Endothelial cell of umbilical vein (primary cell): ENCODE measurements around the gene EIF1B. TPM values are rescaled to one million over a fixed set of nuclear protein-coding genes. Genes with fewer than 3 reads are reported as not detected.

Source experiments
- BruUV-seq: library from RNA; stranded (reverse); fragments of 400-500 nt; replicated peaks from 2 replicates; lab custom pipeline; 2021; lab: Mats Ljungman, UMichigan
- CTCF ChIA-PET: fragments of 300-600, 350-600 bp; sonication (Branson Sonifier 250); formaldehyde crosslinking; loops from one replicate; lab custom pipeline; 2021; ENCODE audit warnings: antibody characterized with exemption, inconsistent platforms; lab: Charles Lee
- POLR2A ChIA-PET: fragments of 300-600, 350-600 bp; sonication (Branson Sonifier 250); formaldehyde crosslinking; loops from one replicate; lab custom pipeline; 2021; ENCODE audit warnings: antibody characterized with exemption, inconsistent platforms; lab: Charles Lee
- DNase-seq: peaks from one replicate; pipeline ENCODE4 v3.0.0-alpha.2; 2011; ENCODE audit warnings: low read depth, low spot score
- FAIRE-seq: peaks from 2 replicates; lab custom pipeline; 2011; peaks lifted over from hg19 to GRCh38; lab: Jason Lieb, UNC
- H2AFZ ChIP-seq: 2 replicates; pipeline ENCODE4 v1.6.0; 2012; ENCODE audit warnings: low read depth, low read length, control low read depth, inconsistent platforms
- H3K27ac ChIP-seq: 2 replicates; pipeline ENCODE4 v1.5.1; 2011; ENCODE audit warnings: low read depth, mild to moderate bottlenecking, control low read depth, low read length, moderate library complexity; ENCODE audit not compliant: insufficient read depth
- H3K27me3 ChIP-seq, 2 experiments: 2 replicates each; pipeline versions ENCODE4 v1.6.0 to v1.6.1; 2011; ENCODE audit warnings: low read length in 2 of 2, mixed read lengths in 1 of 2; ENCODE audit not compliant: control insufficient read depth in 2 of 2, insufficient read depth in 2 of 2
- H3K36me3 ChIP-seq, 2 experiments: 2 replicates in 1 of 2; 3 replicates in 1 of 2; pipeline ENCODE4 v1.5.1; 2011; ENCODE audit warnings: low read length in 2 of 2, mild to moderate bottlenecking in 1 of 2, moderate library complexity in 1 of 2; ENCODE audit not compliant: control insufficient read depth in 2 of 2, insufficient read depth in 2 of 2; ENCODE audit errors: extremely low read depth in 1 of 2
- H3K4me1 ChIP-seq: 3 replicates; pipeline ENCODE4 v1.5.1; 2011; ENCODE audit warnings: mild to moderate bottlenecking, low read length; ENCODE audit not compliant: control insufficient read depth, insufficient read depth; ENCODE audit errors: extremely low read depth
- H3K4me2 ChIP-seq: 2 replicates; pipeline ENCODE4 v1.6.1; 2011; ENCODE audit warnings: low read length, control low read depth, mixed read lengths; ENCODE audit not compliant: insufficient read depth
- H3K4me3 ChIP-seq, 3 experiments: fragments of 200-600 bp in 1 of 3; sonication (generic), shearing (Covaris generic) in 1 of 3; replicated peaks in 1 of 3; 2 replicates each; pipeline ENCODE4 v1.5.1; 2011 to 2016; ENCODE audit warnings: control low read depth in 3 of 3, low read length in 3 of 3, mild to moderate bottlenecking in 2 of 3, inconsistent platforms in 1 of 3, low read depth in 1 of 3, moderate library complexity in 1 of 3; ENCODE audit not compliant: insufficient read depth in 1 of 3
- H3K79me2 ChIP-seq: 2 replicates; pipeline ENCODE4 v1.6.0; 2012; ENCODE audit warnings: low read length, inconsistent platforms; ENCODE audit not compliant: control insufficient read depth, insufficient read depth
- H3K9ac ChIP-seq: replicated peaks from 2 replicates; pipeline ENCODE3; 2011; ENCODE audit warnings: low read length, control low read depth; ENCODE audit not compliant: insufficient read depth; ENCODE audit errors: extremely low read depth
- H3K9me1 ChIP-seq: replicated peaks from 3 replicates; pipeline ENCODE4 v1.6.0; 2011; ENCODE audit warnings: mild to moderate bottlenecking, low read length; ENCODE audit not compliant: control insufficient read depth, insufficient read depth; ENCODE audit errors: extremely low read depth
- H3K9me3 ChIP-seq: replicated peaks from 2 replicates; pipeline ENCODE4 v1.5.1; 2012; ENCODE audit warnings: low read length, inconsistent platforms; ENCODE audit not compliant: control insufficient read depth, insufficient read depth
- H4K20me1 ChIP-seq: replicated peaks from 2 replicates; pipeline ENCODE3; 2011; ENCODE audit warnings: mild to moderate bottlenecking, low read length; ENCODE audit not compliant: control insufficient read depth, insufficient read depth; ENCODE audit errors: extremely low read depth
- EZH2 ChIP-seq: IDR thresholded peaks from 2 replicates; pipeline ENCODE4 v1.6.1; 2012; ENCODE audit warnings: borderline replicate concordance, low read depth, mild to moderate bottlenecking, moderate library complexity, low read length, inconsistent platforms; ENCODE audit not compliant: severe bottlenecking
- FOS ChIP-seq: IDR thresholded peaks from 2 replicates; pipeline ENCODE4 v1.6.1; 2011; ENCODE audit warnings: mild to moderate bottlenecking, low read length, moderate library complexity, borderline replicate concordance; ENCODE audit not compliant: insufficient read depth
- GATA2 ChIP-seq: IDR thresholded peaks from 2 replicates; pipeline ENCODE4 v1.7.0; 2011; ENCODE audit warnings: low read depth, mild to moderate bottlenecking, moderate library complexity, mixed read lengths, low read length; ENCODE audit not compliant: insufficient read length, insufficient read depth
- JUN ChIP-seq: IDR thresholded peaks from 2 replicates; pipeline ENCODE4 v1.6.1; 2011; ENCODE audit warnings: borderline replicate concordance, low read depth; ENCODE audit not compliant: insufficient read length, insufficient read depth
- MYC ChIP-seq: IDR thresholded peaks from one replicate; pipeline ENCODE4 v1.6.1; 2011; ENCODE audit warnings: mild to moderate bottlenecking, low read depth, low read length
- POLR2A ChIP-seq: IDR thresholded peaks from 2 replicates; pipeline ENCODE4 v1.6.1; 2012; ENCODE audit warnings: low read depth, mild to moderate bottlenecking, control low read depth, low read length
- POLR2AphosphoS5 ChIP-seq: IDR thresholded peaks from 2 replicates; pipeline ENCODE4 v1.6.1; 2012; ENCODE audit warnings: low read depth, mild to moderate bottlenecking, control low read depth, low read length, moderate library complexity; ENCODE audit not compliant: insufficient read depth
- dilution Hi-C: fragments of 300-500 bp; cut with MboI; formaldehyde crosslinking; loops from one replicate; pipeline ENCODE4 v1.15.0; 2019; ENCODE audit warnings: low sequenced_read_pairs; ENCODE audit not compliant: extremely low pct_ligation_motif_present
- intact Hi-C: fragments of 100-400 bp; cut with micrococcal nuclease; formaldehyde crosslinking; loops from one replicate; pipeline ENCODE4 v1.10.0; 2022
- polyA plus RNA-seq, 4 experiments: library from polyadenylated mRNA; depleted of rRNA in 3 of 4; stranded (reverse) in 3 of 4; unstranded in 1 of 4; fragments of >200 nt; gene quantifications; 2 replicates each; pipeline versions ENCODE4 v1.2.1 to v1.2.3, GENCODE V29; 2011 to 2012; ENCODE audit warnings: missing spikeins in 1 of 4
- total RNA-seq: library from RNA; stranded (reverse); gene quantifications from 2 replicates; pipeline ENCODE4 v1.2.3, GENCODE V29; 2021
- TF ChIP-seq, protein P1 (sequence below): IDR thresholded peaks from 2 replicates; pipeline ENCODE4 v1.6.1; 2011; ENCODE audit not compliant: insufficient read depth, insufficient read length
- TF ChIP-seq, protein P2 (sequence below), 2 donors: IDR thresholded peaks; 1 replicate in 1 of 2; 2 replicates in 1 of 2; pipeline ENCODE4 v1.5.1; 2011; ENCODE audit warnings: low read length in 2 of 2, mild to moderate bottlenecking in 2 of 2, moderate library complexity in 2 of 2, control low read depth in 1 of 2, inconsistent platforms in 1 of 2, low read depth in 1 of 2; ENCODE audit not compliant: insufficient read depth in 1 of 2; ENCODE audit errors: extremely low read depth in 1 of 2

EIF1B gene
- total and polyA plus RNA-seq, 2 donors (not counting 3 experiments of a cell fraction or from before 2014, with no cell fraction given), result 17.8 to 46.0 TPM

DNA sequence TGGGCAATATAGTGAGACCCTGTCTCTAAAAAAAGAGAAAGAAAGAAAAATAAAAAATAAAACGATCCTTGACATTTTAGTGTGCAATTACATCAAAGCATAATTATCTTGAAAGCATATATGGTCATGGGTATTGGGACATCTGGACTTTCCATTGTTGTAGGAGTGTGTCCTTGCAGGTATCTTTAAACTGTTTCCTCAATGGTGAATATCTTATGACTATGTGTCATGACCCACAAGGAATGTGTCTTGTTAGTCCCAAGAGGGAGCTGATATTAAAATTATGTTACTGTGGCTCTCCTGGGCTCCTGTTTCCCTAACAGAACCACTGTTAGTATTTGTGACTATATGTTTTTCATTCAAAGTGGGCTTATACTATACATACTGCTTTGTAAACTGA lies 26.6 kb downstream of the EIF1B start:
- POLR2A ChIA-PET, result no interaction called here
- dilution Hi-C loops, result no loop called here

More for the DNA sequence above, 26.6 kb downstream of the EIF1B start:
- peaks cover 0 to 5% of the 10 kb centered on the region in 2 experiments for H3K27me3 ChIP-seq
- H2AFZ ChIP-seq, result no peak overlapping the region
- no TSS peak for BruUV-seq
- H3K4me1 ChIP-seq, result no peaks in the 10 kb centered on the region
- H3K79me2 ChIP-seq, result no peaks in the 10 kb centered on the region
- no peaks in the 10 kb centered on the region for H3K9me1 ChIP-seq
- H3K27ac ChIP-seq, result no peak overlapping the region
- no peak overlapping the region for H3K4me3 ChIP-seq
- CTCF ChIA-PET, result no interaction called here
- DNase-seq (no peak), FAIRE-seq (no peak)
- no peak overlapping the region for H3K9ac ChIP-seq
- intact Hi-C loops, result no loop called here
- H4K20me1 ChIP-seq, result no peaks in the 10 kb centered on the region
- no peaks in the 10 kb centered on the region for H3K9me3 ChIP-seq
- H3K4me2 ChIP-seq, result no peak overlapping the region
- no peaks in the 10 kb centered on the region for H3K36me3 ChIP-seq
- TF ChIP-seq, protein P1, sequence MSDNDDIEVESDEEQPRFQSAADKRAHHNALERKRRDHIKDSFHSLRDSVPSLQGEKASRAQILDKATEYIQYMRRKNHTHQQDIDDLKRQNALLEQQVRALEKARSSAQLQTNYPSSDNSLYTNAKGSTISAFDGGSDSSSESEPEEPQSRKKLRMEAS, result no peak
- TF ChIP-seq GATA2 (no peak), POLR2AphosphoS5 (no peak), FOS (no peak), JUN (no peak), POLR2A (no peak), EZH2 (no peak), MYC (no peak)
- TF ChIP-seq, protein P2, sequence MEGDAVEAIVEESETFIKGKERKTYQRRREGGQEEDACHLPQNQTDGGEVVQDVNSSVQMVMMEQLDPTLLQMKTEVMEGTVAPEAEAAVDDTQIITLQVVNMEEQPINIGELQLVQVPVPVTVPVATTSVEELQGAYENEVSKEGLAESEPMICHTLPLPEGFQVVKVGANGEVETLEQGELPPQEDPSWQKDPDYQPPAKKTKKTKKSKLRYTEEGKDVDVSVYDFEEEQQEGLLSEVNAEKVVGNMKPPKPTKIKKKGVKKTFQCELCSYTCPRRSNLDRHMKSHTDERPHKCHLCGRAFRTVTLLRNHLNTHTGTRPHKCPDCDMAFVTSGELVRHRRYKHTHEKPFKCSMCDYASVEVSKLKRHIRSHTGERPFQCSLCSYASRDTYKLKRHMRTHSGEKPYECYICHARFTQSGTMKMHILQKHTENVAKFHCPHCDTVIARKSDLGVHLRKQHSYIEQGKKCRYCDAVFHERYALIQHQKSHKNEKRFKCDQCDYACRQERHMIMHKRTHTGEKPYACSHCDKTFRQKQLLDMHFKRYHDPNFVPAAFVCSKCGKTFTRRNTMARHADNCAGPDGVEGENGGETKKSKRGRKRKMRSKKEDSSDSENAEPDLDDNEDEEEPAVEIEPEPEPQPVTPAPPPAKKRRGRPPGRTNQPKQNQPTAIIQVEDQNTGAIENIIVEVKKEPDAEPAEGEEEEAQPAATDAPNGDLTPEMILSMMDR (IDR thresholded peaks at IDR 0.05; ENCODE audit: extremely low read depth in 1 of 2, insufficient read depth in 1 of 2, low read depth in 1 of 2, low read length in 2 of 2), result no peak
